GM10266 (cell line): Measurements from ENCODE around the gene MMP1.

Experiments used
- DNase-seq: peaks from one replicate; pipeline ENCODE4 v3.0.0; 2012; ENCODE audit errors: extremely low spot score
- TF ChIP-seq, protein P1 (sequence below): IDR thresholded peaks from 2 replicates; pipeline ENCODE4 v1.5.1; 2012; ENCODE audit warnings: mild to moderate bottlenecking, low read depth; ENCODE audit not compliant: control insufficient read depth, insufficient read depth; ENCODE audit errors: missing control alignments

MMP1 gene

DNA sequence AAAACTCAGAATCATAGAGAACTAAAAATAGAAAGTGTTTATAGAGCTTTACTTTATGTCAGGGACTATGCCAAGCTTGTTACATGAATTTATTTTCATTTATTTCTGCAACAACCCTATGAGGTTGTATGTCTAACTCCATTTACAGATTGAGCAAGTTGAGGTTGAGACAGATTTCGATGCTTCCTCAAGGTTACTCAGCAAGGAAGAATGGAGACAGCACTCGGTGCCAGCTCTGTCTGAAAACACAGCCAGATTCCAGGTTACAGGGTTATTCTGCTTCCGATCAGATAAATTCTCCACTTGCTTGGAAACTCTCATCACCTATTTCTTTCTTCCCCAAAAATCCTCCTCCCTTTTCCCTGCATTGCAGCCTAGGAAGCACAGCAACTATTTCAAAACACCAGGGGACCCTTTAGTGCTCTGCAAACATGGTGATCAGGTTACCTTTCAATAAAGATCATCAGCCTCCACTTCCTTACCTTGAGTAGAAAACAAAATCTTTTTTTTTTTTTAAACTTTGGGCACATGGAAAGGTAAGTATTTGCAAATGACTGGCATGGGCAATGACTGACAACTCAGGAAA, 38.4 kb upstream of the MMP1 start:
- TF ChIP-seq, protein P1, sequence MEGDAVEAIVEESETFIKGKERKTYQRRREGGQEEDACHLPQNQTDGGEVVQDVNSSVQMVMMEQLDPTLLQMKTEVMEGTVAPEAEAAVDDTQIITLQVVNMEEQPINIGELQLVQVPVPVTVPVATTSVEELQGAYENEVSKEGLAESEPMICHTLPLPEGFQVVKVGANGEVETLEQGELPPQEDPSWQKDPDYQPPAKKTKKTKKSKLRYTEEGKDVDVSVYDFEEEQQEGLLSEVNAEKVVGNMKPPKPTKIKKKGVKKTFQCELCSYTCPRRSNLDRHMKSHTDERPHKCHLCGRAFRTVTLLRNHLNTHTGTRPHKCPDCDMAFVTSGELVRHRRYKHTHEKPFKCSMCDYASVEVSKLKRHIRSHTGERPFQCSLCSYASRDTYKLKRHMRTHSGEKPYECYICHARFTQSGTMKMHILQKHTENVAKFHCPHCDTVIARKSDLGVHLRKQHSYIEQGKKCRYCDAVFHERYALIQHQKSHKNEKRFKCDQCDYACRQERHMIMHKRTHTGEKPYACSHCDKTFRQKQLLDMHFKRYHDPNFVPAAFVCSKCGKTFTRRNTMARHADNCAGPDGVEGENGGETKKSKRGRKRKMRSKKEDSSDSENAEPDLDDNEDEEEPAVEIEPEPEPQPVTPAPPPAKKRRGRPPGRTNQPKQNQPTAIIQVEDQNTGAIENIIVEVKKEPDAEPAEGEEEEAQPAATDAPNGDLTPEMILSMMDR, result no peak
- no peak for DNase-seq

DNA sequence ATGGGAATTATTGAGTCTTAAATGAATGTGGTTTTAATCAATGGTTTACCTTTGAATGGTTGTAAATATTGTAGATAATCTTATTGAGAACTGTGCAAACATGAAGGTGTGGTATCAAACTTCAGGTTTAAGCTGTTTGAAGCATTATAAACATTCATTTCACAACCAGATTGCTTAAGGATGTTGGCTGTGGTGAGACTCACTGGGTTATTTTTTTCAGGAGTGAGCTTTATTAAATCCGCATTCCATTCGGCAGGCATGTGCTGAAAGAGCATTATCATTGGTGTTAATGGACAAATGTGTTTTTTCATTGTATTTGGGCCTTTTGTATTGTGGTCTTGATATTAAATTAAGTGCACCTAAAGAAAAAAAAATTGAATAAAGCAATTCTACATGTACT, 35.8 kb upstream of the MMP1 start:
- TF ChIP-seq, protein P1, result no peak
- no peak for DNase-seq

DNA sequence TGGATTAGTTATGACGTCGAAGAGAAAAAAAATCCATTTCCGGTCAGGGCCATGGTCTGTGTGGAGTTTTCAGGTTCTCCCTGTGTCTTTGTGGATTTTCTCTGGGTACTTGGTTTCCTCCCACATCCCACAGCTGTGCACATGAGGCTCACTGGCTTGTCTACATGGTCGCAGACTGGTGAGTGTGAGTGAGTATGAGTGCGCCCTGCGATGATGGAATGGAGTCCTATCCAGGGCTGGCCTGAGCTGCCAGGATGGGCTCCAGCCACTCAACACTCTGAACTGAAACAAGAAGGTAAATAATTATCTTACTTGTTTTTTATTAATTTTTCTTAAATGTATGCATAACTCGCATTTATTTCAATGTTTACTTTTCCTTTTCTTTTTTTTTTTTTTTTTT, 34.7 kb upstream of the MMP1 start:
- TF ChIP-seq, protein P1, result no peak
- no peak for DNase-seq

DNA sequence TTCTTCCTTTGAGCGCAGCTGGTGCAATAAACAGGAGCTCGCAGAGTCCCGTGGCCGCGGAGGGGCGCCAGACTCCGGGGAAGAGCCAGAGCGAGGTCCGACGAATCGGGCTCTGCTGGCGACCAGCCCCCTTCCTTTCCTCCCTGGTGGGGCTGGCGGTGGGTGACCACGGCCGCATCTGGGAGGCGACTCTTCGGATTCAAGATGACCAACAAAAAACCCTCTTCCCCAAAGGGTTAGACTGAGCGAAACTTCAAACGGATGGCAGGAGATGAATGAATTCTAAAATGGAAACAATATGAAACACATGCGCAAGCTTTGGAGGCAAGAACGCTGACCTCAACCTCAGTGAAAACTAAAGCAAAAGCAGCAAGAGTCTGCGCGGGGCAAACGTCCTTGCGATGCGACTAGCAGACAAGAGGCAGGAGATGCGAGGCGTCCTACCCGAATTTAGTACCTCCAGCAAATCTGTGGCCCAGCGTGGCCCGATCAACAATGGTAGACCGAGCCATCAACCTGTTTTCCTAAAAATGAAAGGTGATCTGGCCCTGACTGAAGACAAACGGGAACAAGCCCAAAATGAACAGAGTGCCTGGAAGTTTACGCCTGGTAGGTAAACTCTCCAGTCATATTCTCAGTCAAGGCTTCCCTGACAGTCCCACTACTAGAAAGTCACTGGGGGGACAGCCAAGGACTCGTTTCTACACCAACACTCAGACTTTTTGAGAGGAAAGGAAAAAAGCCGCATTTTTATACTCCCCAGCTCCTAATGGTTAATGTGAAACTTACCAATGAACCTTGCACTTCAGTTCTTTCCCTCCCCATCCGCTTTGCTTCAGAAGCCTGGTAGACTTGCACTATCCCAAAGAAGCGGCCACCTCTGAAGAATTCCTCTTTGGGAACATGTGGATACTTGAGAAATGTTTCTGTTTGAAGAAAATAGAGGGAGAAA, 33.8 kb upstream of the MMP1 start:
- TF ChIP-seq, protein P1, result peak; percentile 51
- DNase-seq, result peak; percentile 19

DNA sequence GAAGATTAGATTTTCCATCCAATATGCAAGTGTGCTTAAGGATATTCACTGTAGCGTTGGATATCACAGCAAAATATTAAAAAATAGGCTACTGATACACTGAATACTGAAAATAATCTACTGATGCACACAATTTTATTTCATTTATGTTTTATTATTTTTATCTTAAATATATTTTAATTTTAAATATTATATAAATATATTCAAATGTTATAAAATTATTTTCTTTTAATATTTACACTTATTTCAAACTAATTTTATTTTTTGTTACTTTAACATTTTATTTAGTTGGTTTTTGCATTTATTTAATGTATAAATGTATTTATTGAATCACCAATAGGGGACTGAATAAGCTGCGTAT, 33.1 kb upstream of the MMP1 start:
- TF ChIP-seq, protein P1, result no peak
- no peak for DNase-seq

DNA sequence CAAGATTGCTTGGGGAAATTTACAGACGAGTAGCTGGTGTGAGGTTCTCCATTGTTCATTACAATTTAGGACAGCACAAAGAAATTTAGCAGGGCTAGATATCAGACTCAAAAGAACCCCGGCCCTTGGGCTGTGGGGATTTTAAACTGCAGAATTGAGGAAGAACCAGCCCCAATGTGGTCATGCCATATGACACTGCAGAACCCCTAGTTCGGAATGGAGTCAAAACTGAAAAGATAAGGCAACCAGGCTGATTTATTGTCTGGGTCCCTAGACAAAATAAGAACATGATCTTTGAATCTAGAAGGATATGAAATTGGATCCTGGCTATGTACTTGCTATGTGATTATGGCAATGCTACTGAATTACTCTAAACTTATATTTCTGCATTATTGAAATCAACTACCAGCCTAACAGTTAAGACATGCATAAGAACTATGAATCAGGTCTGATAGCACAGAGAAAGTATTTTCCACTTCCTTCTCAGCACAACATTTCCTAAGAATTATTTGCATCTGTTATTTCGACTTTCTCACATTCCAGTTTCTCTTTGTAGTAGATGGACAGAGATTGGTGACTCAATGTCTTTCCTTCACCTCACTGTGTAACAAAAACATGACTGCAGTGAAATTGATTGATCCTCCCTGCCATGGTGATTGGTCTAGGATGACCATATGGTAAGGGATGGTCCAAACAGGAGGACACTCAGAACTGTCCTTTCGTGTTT, 32.2 kb upstream of the MMP1 start:
- TF ChIP-seq, protein P1, result no peak
- DNase-seq, result no peak

DNA sequence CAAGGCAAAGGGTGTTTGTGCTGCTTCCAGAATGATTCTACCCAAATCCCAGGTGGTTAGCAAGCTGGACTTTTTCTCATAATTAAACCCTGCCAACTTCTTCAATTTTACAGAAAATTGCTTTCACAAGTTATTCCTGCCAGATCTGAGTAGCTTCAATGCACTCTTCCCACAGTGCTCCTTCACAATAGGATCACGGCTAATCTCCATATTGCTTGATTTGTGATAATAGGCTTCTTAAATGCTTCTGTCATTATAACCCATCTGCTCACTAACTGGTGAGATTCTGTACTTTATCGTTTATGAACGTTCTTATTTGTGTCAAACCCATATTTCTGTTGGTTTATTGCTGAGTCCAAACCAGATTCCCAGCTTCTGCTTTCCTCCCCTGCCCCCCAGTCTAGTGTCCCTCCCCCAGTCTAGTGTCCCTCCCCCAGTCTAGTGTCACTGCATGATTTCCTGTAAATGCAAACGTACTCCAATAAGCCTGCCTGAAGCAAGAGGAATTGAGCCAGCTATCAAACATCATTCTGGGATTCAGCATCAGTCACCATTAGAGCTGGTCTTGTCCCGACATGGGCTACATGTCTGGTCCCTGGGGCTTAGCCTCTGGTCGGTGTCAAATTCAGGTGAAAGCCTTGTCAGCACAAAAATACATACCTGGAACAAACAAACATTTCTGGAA, 31.5 kb upstream of the MMP1 start:
- DNase-seq, result no peak

More for the DNA sequence above, 31.5 kb upstream of the MMP1 start:
- TF ChIP-seq, protein P1, result no peak
